Activated T-cell treated with anti-CD3 and anti-CD28 coated beads for 1 hour (primary cell): ENCODE measurements around the gene ARFIP1.
"Not testable (repeated sequence)": the region's sequence is repeated elsewhere in the genome, so short reads cannot be mapped to it uniquely, and the experiment has no call there.

Experiments
- DNase-seq: peaks from one replicate; pipeline ENCODE4 v3.0.0-alpha.2; 2020; ENCODE audit warnings: low read depth

The ARFIP1 gene

GRCh38 chr4:152847376-152847775 lies 67.6 kb downstream of the ARFIP1 start:
- DNase-seq = no peak

- DNase-seq = no peak
These were observed 68.8 kb downstream of the ARFIP1 start for GRCh38 chr4:152848508-152848907.

GRCh38 chr4:152849350-152849749 lies 69.6 kb downstream of the ARFIP1 start:
- DNase-seq = no peak

- no peak for DNase-seq
These were observed 70.6 kb downstream of the ARFIP1 start for GRCh38 chr4:152850377-152850776.

- no peak for DNase-seq
These were observed 71.5 kb downstream of the ARFIP1 start for GRCh38 chr4:152851226-152851625.

GRCh38 chr4:152853293-152853692 lies 73.5 kb downstream of the ARFIP1 start:
- DNase-seq = no peak

GRCh38 chr4:152854016-152854415 lies 74.3 kb downstream of the ARFIP1 start:
- not testable (repeated sequence) for DNase-seq

- DNase-seq = no peak
These were observed 77.2 kb downstream of the ARFIP1 start for GRCh38 chr4:152856960-152857359.

GRCh38 chr4:152858934-152859333 lies 79.2 kb downstream of the ARFIP1 start:
- no peak for DNase-seq

GRCh38 chr4:152860046-152860445 lies 80.3 kb downstream of the ARFIP1 start:
- DNase-seq = no peak

- no peak for DNase-seq
These were observed 82.9 kb downstream of the ARFIP1 start for GRCh38 chr4:152862608-152863007.

GRCh38 chr4:152864361-152864760 lies 84.6 kb downstream of the ARFIP1 start:
- no peak for DNase-seq

- DNase-seq = not testable (repeated sequence)
These were observed 86.8 kb downstream of the ARFIP1 start for GRCh38 chr4:152866432-152866993.

GRCh38 chr4:152870606-152871005 lies 90.9 kb downstream of the ARFIP1 start:
- DNase-seq = no peak

GRCh38 chr4:152875261-152875660 lies 95.5 kb downstream of the ARFIP1 start:
- DNase-seq = no peak

- DNase-seq = no peak
These were observed 98.1 kb downstream of the ARFIP1 start for GRCh38 chr4:152877868-152878267.

- DNase-seq = no peak
These were observed 100.5 kb downstream of the ARFIP1 start for GRCh38 chr4:152880263-152880662.

- DNase-seq = no peak
These were observed 102.2 kb downstream of the ARFIP1 start for GRCh38 chr4:152881974-152882373.

GRCh38 chr4:152885185-152885584 lies 105.4 kb downstream of the ARFIP1 start:
- DNase-seq = no peak

GRCh38 chr4:152886201-152886600 lies 106.4 kb downstream of the ARFIP1 start:
- DNase-seq = no peak

- no peak for DNase-seq
These were observed 108.2 kb downstream of the ARFIP1 start for GRCh38 chr4:152887981-152888380.

- DNase-seq = no peak
These were observed 113.2 kb downstream of the ARFIP1 start for GRCh38 chr4:152892974-152893373.

GRCh38 chr4:152894673-152895072 lies 114.9 kb downstream of the ARFIP1 start:
- DNase-seq = no peak

- DNase-seq = no peak
These were observed 117.1 kb downstream of the ARFIP1 start for GRCh38 chr4:152896811-152897210.

- DNase-seq = not testable (repeated sequence)
These were observed 118.4 kb downstream of the ARFIP1 start for GRCh38 chr4:152898133-152898532.
